Left lung (tissue), 10 donors: Measurements from ENCODE around the gene SPON1. TPM values are rescaled to one million over a fixed set of nuclear protein-coding genes. Genes with fewer than 3 reads are reported as not detected.
A peak's percentile ranks its signal among the peaks of the same experiment; 100 is the strongest.
"Not testable (repeated sequence)": the region's sequence is repeated elsewhere in the genome, so short reads cannot be mapped to it uniquely, and the experiment has no call there.

ENCODE experiments used
- ATAC-seq: fragments of 200-7000 bp; cut with Tn5 transposase; one replicate; pipeline ENCODE4 v1.9.1; 2020; ENCODE audit warnings: moderate library complexity
- DNase-seq, 4 donors: peaks; one replicate each; pipeline ENCODE4 v3.0.0-alpha.2; 2013 to 2020
- H3K27ac ChIP-seq, 2 donors: fragments of 200-600 bp; sonication (generic) in 1 of 2; one replicate each; pipeline versions ENCODE4 v1.5.0 to v1.8.0; 2020 to 2021
- H3K27me3 ChIP-seq, 2 donors: fragments of 200-600 bp; sonication (generic) in 1 of 2; one replicate each; pipeline versions ENCODE4 v1.5.0 to v1.8.0; 2020 to 2021
- H3K36me3 ChIP-seq, 2 donors: fragments of 200-600 bp; sonication (generic) in 1 of 2; one replicate each; pipeline versions ENCODE4 v1.5.0 to v1.8.0; 2020 to 2021
- H3K4me1 ChIP-seq, 2 donors: fragments of 200-600 bp; one replicate each; pipeline ENCODE4 v1.8.0; 2021
- H3K4me3 ChIP-seq, 2 donors: fragments of 200-600 bp; sonication (generic) in 1 of 2; one replicate each; pipeline versions ENCODE4 v1.5.0 to v1.8.0; 2020 to 2021; ENCODE audit warnings: mild to moderate bottlenecking in 1 of 2
- H3K9me3 ChIP-seq, 2 donors: fragments of 200-600 bp; sonication (generic) in 1 of 2; one replicate each; pipeline versions ENCODE4 v1.5.0 to v1.8.0; 2020 to 2021
- CTCF ChIP-seq, 2 donors: fragments of 200-600 bp; sonication (generic) in 1 of 2; IDR thresholded peaks; one replicate each; pipeline versions ENCODE4 v1.5.0 to v1.8.0; 2021; ENCODE audit warnings: antibody characterized with exemption in 2 of 2
- intact Hi-C, 2 donors: fragments of 100-400 bp; cut with DNase I; formaldehyde crosslinking; loops; one replicate each; pipeline versions ENCODE4 v1.11.2 to v1.14.2; 2022
- polyA plus RNA-seq, 6 donors: library from polyadenylated mRNA; unstranded; fragments of 120-200 nt; gene quantifications; one replicate each; pipeline ENCODE4 v1.2.1, GENCODE V29; 2013; ENCODE audit not compliant: insufficient read length in 6 of 6
- total RNA-seq, 2 donors: library from RNA; stranded (reverse); fragmentation: NEBNext Ultra II Directional; extraction: Animal tissue kit (Norgen Biotek cat#: 25700); gene quantifications; one replicate each; pipeline ENCODE4 v1.2.1, GENCODE V29; 2021
- donor health status: DM: no; HTN: yes; CAD: no.
- donor health status: DM: no; HTN: no; CAD: no.

The SPON1 gene
- total and polyA plus RNA-seq, 8 donors: 83.2 to 136 (median 97.4) TPM

- Histone ChIP-seq H3K9me3 (no peaks in the 10 kb centered on the region), H3K27ac (no peak overlapping the region), H3K27me3 (no peaks in the 10 kb centered on the region), H3K4me1 (peaks cover 3 to 13% of the 10 kb centered on the region in 2 donors), H3K36me3 (no peaks in the 10 kb centered on the region), H3K4me3 (no peak overlapping the region)
- no peak for TF ChIP-seq CTCF (IDR thresholded peaks at IDR 0.05)
- intact Hi-C loops: no loop called here
- ATAC-seq (no peak), DNase-seq (no peak)
These were observed 35.5 kb upstream of the SPON1 start for GRCh38 chr11:13926981-13927380.

GRCh38 chr11:13927481-13927880 is 35.0 kb upstream of the SPON1 start:
- intact Hi-C loops: no loop called here
- H3K4me3 ChIP-seq: no peak overlapping the region
- ATAC-seq (no peak), DNase-seq (no peak)
- TF ChIP-seq CTCF (IDR thresholded peaks at IDR 0.05): no peak
- H3K36me3 ChIP-seq: no peaks in the 10 kb centered on the region
- no peaks in the 10 kb centered on the region for H3K27me3 ChIP-seq
- no peaks in the 10 kb centered on the region for H3K9me3 ChIP-seq
- peaks cover 3 to 13% of the 10 kb centered on the region in 2 donors for H3K4me1 ChIP-seq
- no peak overlapping the region for H3K27ac ChIP-seq

GRCh38 chr11:13928566-13929251 is 33.8 kb upstream of the SPON1 start:
- ATAC-seq (peak; percentile 57), DNase-seq (peak in 2 of 4 donors; percentile 42 to 61)
- Histone ChIP-seq H3K36me3 (no peaks in the 10 kb centered on the region), H3K9me3 (peaks cover 0 to 2% of the 10 kb centered on the region in 2 donors), H3K4me1 (peaks cover 3 to 9% of the 10 kb centered on the region in 2 donors), H3K27me3 (no peaks in the 10 kb centered on the region), H3K4me3 (no peak overlapping the region), H3K27ac (no peak overlapping the region)
- TF ChIP-seq CTCF (IDR thresholded peaks at IDR 0.05): no peak
- intact Hi-C loops: no loop called here

- ATAC-seq: no peak
- peaks cover 0 to 2% of the 10 kb centered on the region in 2 donors for H3K9me3 ChIP-seq
- H3K36me3 ChIP-seq: no peaks in the 10 kb centered on the region
- no peak overlapping the region for H3K4me3 ChIP-seq
- H3K27ac ChIP-seq: no peak overlapping the region
- no peak for DNase-seq
- intact Hi-C loops: no loop called here
- peaks cover 0 to 4% of the 10 kb centered on the region in 2 donors for H3K4me1 ChIP-seq
- TF ChIP-seq CTCF (IDR thresholded peaks at IDR 0.05): no peak
- no peaks in the 10 kb centered on the region for H3K27me3 ChIP-seq
These were observed 33.1 kb upstream of the SPON1 start for GRCh38 chr11:13929395-13929891.

DNA sequence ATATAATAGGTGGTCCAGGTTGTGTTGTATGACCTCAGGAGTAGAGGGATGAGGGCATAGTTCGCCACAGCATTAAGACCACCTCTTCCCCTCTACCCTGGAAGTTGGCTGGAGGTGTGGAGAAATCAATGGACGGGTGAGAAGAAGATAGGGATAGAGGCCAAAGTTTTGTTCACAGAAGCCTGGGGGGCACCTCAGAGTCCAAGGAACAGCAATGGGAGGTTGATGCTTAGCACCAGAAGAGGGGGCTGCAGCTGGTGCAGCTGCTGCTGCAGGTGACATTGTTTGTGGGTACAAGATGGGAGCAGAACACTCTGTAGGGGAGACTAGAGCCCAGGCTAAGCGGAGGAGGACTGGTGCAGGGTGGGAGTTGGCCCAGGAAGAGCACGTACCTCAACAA is 31.2 kb upstream of the SPON1 start:
- H3K36me3 ChIP-seq: no peaks in the 10 kb centered on the region
- no peak for TF ChIP-seq CTCF (IDR thresholded peaks at IDR 0.05)
- intact Hi-C loops: no loop called here
- no peaks in the 10 kb centered on the region for H3K27me3 ChIP-seq
- H3K9me3 ChIP-seq: peaks cover 0 to 2% of the 10 kb centered on the region in 2 donors
- DNase-seq: no peak
- no peak for ATAC-seq
- H3K27ac ChIP-seq: no peak overlapping the region
- H3K4me3 ChIP-seq: no peak overlapping the region
- H3K4me1 ChIP-seq: peaks cover 0 to 4% of the 10 kb centered on the region in 2 donors

DNA sequence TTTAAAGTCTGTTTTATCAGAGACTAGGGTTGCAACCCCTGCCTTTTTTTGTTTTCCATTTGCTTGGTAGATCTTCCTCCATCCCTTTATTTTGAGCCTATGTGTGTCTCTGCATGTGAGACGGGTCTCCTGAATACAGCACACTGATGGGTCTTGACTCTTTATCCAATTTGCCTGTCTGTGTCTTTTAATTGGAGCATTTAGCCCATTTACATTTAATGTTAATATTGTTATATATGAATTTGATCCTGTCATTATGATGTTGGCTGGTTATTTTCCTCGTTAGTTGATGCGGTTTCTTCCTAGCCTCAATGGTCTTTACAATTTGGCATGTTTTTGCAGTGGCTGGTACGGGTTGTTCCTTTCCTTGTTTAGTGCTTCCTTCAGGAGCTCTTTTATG is 25.4 kb upstream of the SPON1 start:
- intact Hi-C loops, H3K4me1 ChIP-seq, ATAC-seq, H3K27me3 ChIP-seq, H3K9me3 ChIP-seq, H3K27ac ChIP-seq, H3K36me3 ChIP-seq, DNase-seq, H3K4me3 ChIP-seq: not testable (repeated sequence)

- intact Hi-C loops: not testable (repeated sequence)
These were observed 23.7 kb upstream of the SPON1 start for GRCh38 chr11:13938829-13939228.

More at GRCh38 chr11:13938829-13939228, 23.7 kb upstream of the SPON1 start:
- H3K4me1 ChIP-seq, H3K36me3 ChIP-seq, H3K27me3 ChIP-seq, H3K27ac ChIP-seq, DNase-seq, ATAC-seq, H3K4me3 ChIP-seq, H3K9me3 ChIP-seq: not testable (repeated sequence)
